NCI-H1694 treated with DMSO at 0.1 percent for 48 hours (cell line): ENCODE data around the gene BRSK1.
A peak's percentile ranks its signal among the peaks of the same experiment; 100 is the strongest.

Experiments used
- DNase-seq: peaks from one replicate; lab custom pipeline; 2025; lab: John Stamatoyannopoulos, UW

The BRSK1 gene

DNA sequence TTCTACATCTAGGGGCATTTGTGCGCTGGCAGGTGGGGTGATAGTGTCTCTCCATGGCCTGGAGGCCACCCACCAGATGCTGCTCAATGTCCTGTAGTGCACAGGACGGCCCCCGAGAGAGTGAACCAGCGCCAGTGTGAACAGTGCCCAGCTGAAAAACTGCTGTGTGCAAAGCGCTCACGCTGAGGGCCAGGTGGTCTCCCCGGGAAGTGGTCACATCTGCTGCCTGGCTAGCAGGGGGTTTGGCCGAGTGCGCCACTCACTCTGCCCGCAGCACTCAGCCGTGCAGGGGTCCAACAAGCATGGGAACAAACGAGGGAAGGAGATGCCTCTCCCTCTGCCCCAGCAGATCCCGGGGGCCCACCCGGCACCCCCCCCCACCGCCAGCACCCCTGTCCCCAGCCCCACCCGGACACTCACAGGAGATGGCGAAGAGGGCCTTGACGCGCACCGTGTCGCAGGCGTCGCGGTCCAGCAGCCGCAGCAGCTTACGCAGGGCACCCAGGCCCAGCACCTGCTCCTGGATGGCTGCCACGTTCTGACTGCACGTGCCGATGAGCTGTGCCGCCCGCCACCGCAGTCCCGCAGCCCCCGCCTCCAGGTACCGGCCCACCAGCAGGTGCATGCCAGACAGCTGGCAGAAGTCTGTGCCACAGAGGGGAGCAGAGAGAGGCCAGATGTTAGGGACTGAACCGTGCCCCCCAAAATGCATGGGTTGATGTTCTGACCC lies 9.7 kb upstream of the BRSK1 start:
- no peak for DNase-seq

DNA sequence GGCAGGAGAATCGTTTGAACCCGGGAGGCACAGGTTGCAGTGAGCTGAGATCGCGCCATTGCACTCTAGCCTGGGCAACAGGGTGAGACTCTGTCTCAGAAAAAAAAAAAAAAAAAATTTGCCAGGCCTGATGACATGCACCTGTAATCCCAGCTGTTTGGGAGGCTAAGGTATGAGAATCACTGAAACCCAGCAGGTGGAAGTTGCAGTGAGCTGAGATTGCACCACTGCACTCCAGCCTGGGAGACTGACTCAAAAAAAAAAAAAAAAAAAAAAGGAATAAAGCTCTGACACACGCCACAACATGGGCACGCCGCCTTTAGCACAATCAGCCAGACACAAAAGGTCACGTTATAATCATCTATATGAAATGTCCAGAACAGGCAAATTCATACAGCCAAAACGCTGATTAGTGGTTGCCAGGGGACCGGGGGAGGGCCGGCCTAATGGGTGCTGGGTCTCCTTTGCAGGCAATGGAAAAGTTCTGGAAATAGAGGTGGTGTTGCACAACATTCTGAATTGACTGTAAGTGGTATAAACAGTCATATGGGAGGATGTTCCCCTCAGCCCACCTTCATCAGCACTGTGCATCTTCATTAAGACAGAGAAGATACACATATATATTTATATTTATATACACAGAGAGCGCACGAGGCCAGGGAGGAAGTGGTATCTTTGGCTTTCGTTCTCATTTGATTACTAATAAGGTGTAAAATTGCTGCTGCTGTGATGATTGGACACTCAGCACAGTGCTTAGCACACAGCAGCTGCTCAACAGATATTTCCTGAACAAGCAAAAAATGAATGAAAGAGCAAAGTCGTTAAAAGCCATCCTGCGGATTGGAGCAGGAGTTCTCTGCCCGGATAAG lies 7.7 kb upstream of the BRSK1 start:
- DNase-seq: no peak

DNA sequence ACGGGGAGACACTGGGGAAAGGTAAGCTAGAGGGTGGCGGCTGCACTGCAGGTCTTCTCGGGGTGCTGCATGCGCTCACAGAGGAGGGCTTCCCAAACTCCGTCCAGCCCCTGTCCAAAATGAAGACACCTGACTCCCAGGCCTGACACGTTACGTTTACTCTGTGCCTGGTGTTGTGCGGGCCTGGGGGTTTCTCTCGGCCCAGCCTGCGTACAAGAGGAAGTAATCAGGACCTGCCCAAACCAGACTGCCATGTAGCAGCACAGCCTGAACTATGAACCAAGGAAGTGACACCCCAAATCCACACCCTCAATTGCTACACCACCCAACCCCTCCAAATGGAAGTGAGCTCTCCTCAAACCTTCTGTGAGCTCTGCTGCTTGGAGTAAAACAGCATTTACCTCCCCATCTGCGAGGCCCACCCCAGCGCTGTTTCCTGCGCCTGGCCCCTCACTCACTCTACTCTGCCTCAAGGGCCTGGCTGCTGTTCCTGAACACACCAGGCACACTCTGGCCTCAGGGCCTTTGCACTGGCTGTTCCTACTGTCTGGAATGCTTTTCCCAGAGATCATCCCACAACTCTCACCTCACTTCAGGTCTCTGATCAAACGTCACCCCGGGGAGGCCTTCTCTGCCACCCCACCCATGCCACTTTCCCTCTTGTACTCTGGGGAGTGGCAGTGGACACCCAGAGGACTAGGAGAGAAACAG lies 6.9 kb upstream of the BRSK1 start:
- DNase-seq: no peak

DNA sequence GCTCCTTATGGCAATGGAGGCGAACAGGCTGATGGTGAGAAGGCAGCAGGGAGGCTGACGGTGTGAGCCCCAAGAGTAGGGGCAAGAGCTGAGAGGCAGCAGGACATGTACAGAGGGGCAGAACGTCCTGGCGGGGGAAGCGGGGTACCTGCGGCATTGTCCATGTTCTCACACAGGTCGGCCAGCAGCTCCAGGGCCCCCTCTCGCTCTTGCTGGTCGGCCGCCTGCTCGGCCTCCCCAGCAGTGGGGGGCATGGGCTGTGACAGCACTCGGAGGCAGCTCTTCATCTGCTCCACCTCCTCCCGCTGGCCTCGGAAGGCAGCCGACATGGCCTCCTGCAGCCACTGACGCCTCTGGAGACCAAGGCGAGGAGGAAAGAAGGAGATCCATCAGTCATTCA lies 6.3 kb upstream of the BRSK1 start:
- DNase-seq: no peak

DNA sequence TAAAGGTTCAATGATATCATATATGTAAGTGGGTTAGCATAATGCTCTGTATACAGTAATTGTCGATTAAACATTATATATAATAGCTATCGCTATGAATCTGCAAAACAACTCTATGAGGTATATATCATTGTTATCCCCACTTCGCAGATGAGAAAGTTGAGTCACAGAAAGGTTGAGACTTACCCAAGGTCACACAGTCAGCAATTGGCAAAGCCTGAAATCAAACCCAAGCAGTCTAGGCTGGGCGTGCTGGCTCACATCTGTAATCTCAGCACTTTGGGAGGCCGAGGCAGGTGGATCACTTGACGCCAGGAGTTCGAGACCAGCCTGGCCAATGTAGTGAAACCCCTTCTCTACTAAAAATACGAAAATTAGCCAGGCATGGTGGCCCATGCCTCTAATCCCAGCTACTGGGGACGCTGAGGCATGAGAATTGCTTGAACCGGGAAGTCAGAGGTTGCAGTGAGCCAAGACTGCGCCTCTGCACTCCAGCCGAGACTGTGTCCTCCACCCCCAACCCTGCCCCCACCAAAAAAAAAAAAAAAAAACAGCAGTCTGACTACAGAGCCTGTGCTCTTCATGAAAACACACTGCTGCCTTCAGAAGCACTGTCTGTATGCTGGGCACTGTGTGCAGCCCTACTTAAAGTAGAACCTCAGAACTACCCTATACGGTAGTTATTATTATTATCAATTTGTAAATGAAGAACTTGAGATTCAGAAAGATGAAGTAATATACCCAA lies 5.2 kb upstream of the BRSK1 start:
- DNase-seq: no peak

DNA sequence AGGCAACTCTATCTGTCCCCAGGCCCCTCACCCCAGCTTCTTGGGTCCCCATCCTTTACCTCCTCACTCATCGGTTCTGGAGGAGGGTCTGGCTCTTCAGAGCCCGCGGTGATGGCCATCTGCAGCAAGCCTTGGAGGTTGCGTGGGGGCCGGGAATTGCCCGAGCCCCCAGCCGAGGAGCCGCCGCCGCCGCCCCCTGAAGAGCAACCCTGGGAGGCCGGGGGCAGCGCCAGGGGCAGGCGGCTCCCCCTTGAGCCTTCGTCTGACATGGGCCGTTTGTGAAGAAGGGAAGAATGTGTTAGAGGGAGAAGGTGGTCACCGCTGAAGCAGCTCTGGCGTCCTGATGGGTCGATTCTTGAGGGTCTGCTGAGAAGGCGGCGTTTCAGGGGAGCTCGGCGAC lies 4.5 kb upstream of the BRSK1 start:
- no peak for DNase-seq

DNA sequence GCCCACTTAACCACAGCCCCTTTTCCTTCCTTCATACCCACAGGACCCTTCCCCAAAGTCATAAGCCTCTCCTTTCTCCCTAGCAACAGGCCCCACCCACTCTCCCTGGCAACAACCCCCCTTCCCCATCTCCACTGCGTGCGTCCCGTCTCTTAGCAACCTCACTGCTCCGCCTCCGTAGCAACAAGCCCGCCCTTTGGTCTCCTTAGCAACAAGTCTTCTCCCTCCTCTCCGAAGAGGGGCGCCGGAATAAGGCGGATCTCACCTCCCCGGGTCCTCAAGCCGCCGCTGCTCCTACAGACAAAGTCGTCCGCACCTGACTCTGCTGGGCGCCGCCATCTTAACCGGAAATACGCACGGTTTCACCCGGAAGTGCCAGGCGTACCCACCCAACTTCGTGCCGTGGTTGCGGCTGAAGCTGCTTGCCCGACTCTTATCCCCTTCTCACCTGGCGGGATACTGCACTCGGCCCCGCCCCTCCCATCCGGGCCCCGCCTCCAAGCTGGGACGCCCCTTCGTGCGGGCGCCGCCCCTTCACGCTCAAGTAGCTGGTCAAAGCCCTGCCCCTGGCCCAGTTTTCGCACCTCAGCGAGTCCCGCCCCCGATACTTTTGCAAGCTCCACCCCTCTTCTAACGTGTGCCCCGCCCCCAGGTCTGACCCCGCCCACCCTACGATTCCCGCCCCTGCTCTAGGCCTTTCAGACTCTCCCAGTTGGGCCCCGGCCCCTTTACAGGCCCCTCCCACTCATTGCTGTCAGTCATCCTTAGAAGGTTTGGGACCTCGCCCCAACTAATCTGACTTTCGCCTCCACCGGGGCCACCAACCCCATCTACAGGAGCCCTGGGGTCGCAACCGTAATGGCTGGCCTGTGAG lies 3.8 kb upstream of the BRSK1 start, which contains the start of gene HSPBP1:
Gene HSPBP1, minus strand, starts transcription at position 341 of the 874 bp plus-strand sequence. CDS start 502 bp downstream, outside the sequence.
- peak; percentile 93 for DNase-seq

DNA sequence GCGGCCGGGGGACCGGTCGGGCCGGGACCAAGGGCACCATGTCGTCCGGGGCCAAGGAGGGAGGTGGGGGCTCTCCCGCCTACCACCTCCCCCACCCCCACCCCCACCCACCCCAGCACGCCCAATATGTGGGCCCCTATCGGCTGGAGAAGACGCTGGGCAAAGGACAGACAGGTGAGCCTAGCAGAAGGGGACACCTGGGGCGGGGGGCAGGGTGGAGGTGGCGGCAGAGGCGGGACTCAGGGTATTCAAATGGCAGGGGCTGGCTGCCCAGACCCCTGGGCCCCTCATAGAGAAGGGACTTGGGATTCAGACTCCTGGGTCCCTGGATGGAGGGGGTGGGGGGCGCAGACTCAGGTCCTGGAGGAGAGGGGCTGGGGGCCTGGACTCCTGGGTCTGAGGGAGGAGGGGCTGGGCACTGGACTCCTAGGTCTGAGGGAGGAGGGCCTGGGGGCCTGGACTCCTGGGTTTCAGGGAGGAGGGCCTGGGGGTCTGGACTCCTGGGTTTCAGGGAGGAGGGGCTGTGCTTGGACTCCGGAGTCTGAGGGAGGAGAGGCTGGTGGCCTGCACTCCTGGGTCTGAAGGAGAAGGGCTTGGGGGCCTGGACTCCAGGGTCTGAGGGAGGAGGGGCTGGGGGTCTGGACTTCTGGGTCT lies 735 bp downstream of the BRSK1 start:
- DNase-seq: no peak

DNA sequence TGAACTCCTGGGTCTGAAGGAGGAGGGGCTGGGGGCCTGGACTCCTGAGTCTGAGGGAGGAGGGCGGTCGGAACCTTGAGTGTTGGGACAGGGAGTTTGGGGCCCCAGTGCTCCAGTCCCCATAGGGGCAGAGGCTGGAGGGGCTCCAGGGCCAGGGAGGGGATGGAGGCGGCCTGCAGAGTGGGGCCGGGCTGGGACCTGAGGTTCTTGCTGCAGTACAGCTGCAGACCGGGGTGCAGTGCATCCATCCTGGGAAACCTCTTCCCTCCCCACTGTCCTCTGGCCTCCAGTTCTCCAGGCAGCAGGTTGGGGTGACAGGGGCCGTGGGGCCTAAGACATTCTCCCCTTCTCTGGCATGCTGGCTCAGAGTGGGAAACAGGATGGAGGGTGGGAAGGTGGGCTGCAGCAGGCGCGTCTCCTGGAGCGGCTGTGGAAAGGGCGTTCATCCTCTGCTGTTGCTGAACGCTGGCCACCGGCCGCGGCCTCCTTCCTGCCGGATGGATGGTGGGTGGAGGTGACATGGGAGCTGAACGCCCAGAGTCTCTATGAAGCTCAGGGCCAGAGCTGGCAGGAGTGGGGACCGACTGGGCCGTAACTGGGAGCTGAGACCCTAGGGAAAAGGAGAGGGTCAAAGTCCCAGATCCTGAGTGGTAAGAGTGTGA lies 1.6 kb downstream of the BRSK1 start:
- DNase-seq: no peak

DNA sequence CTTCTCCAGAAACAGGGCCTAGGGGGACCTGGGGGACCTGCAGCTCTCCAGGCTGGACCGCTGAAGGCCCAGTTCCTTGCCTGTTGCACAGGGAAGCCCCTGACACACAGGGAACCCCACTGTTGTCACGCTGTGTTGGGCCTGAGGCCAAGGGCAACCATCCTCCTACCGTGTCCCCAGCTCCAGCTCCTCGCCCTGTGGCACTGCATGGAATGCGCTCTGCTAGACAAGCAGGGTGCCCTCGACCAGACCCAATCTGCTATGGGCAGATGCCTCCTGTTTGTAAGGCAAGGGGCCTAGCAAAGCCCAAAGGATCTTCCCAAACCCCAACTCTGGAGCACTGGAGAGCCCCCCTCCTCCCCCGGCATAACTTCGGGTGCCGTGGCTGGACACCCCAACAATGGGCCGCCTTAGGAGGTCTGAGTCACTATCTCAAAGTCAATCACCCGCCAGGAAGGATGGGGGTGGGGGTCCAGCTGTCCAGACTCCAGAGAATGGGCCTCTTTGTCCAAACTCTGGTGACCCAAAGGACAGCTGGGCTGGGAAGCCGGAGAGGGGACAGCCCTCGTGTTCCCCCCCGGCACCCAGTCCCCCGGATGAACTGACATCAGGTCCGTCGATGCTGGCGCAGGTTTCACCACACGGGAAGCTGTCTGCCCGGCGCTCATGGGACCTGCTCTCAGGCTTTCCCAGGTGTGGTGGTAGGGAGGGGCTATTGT lies 3.7 kb downstream of the BRSK1 start:
- no peak for DNase-seq

DNA sequence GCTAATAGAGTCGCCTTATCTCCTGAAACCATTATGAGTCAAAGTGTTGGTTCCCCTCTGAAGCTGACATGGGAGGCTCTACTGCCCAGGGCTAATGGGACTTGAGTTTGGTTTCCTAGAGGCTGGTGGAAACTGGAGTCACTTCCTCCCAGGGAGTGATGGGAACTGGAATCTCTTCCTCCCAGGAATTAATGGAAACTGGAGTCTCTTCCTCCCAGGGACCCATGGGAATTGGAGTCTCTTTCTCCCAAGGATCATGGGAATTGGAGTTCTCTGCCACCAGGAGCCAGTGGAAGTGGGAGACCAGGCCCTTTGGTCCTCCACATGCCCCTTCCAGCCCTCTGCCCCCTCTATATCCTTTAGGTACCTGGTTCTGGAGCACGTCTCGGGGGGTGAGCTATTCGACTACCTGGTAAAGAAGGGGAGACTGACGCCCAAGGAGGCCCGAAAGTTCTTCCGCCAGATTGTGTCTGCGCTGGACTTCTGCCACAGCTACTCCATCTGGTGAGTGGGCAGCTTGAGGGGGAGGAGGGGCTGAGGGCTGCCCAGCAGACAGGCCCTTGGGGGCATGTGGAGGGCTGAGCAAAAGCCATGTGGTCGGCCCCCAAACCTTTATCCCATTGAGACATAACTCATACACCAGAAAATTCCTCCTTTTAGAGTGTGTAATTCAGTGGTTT lies 5.5 kb downstream of the BRSK1 start:
- DNase-seq: no peak

DNA sequence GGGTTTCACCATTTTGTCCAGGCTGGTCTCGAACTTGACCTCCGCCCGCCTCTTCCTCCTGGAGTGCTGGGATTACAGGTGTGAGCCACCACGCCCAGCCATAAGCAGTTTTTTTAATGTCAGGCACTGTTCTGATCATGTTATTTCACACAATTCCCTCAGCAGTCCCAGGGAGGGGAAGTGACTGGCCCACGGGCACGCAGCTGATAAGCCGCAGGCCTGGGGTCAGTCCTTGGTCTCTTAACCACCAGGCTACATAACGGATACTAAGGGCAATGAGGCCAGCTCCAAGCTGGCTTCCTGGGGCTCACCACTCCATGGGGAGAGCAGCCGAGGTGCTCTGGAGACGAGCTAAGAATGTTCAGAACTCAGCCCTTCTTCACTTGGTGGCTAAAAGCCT lies 13.5 kb downstream of the BRSK1 start:
- DNase-seq: no peak

DNA sequence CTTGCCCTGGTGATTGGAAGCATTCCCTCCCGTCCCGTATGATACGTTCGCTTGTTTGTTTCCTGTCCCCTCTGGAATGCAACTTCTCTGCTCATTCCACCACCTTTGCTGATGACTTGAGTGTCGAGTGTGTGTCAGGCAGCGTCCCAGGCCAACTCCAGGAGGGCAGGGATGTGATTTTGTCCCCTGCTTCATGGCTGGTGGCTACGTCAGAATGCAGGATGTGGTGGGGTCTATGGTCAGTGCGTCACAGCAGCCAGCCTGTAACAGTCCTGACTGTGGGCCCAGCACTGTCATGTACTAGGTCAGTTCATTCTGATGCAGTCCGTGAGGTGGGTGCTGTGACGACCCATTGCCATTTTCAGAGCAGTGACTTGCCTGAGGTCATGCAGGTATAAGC lies 16.2 kb downstream of the BRSK1 start:
- no peak for DNase-seq

DNA sequence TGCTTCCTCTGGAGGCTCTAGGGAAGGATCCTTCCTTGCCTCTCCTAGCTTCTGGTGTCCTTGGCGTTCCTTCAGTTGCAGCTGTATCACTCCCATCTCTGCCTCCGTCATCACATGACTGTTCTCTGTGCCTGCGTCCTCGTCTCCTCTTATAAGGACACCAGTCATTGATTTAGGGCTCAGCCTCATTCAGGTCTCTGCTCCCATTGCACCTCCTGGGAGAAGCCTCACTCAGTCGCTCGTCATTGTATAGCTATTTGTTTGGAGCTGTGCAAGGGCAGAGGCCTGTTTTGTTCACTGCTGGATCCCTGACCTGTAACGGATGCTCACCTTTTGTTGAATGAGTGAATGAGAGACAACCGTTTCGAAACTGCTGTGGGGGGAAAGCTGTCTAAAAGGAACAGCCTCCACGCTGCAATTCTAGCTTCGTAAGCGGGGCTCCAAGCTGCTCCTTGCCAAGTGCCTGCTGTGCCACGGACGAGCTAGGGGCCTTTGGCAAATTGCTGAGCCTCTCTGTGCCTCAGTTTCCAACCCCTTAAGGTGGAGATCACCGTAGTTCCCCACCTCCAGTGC lies 17.2 kb downstream of the BRSK1 start:
- no peak for DNase-seq

DNA sequence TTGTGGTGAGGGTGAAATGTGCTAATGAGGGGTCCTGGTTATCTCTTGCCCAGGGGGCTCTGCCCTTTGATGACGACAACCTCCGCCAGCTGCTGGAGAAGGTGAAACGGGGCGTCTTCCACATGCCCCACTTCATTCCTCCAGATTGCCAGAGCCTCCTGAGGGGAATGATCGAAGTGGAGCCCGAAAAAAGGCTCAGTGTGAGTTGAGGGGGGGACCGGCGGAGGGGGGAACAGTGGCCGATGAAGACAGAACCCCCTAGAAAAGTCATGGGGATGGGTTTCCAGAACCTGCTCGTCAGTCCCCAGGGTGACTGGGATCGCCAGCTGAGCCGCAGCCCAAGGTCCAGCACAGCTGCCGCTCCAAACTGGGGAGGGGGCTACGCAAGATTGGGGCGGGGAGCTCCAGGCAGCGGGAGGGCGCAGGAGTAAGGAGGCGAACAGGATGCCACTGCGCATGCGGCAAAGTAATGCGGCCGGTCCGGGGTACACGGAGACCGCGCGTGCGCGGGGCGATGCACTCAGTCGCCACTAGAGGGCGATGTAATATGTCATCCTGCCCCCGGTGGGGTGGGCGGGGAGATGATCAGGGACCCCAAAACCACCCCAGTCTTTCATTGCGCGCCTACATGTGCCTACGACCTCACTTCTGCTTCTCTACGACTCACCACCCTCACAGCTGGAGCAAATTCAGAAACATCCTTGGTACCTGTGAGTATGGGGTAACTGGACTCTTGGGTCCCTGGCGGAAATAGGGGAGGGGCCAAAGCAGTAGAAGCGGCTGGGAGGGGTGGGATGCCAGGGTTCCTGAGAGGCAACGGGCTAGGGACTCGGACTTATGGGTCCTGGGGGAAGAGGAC lies 17.9 kb downstream of the BRSK1 start:
- DNase-seq: peak; percentile 70

DNA sequence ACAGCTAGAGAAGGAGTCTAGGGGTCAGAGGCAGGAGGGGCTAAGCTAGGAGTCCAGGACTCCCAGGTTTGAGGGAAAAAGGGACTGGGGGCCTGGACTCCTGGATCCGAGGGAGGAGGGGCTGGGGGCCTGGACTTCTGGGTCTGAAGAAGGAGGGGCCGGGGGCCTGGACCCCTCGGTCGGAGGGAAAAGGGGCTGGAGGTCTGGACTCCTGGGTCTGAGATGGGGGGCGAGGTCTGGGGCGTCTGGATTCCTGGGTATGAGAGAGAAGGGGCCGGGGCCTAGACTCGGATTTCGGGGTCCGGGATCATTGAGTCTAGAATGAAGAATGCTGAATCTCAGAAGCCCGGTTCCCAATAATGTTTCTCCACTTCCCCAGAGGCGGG lies 18.5 kb downstream of the BRSK1 start:
- DNase-seq: no peak

DNA sequence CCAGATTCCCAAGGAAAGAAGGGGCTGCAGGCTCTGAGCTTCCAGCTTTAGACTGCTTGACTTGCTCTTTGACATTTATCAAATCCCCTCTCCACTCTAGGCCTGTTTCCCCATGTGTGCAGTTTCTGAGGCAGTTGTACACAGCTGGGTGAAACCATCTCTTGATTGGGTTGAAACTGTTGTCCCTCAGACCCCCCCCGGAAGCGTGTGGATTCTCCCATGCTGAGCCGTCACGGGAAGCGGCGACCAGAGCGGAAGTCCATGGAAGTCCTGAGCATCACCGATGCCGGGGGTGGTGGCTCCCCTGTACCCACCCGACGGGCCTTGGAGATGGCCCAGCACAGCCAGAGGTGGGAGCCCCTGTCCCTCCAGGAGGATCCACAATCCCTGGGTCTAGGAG lies 19.7 kb downstream of the BRSK1 start:
- DNase-seq: no peak
